Sigmoid colon (tissue), 7 donors: ENCODE results near the gene MIEF2. TPM values are rescaled to one million over a fixed set of nuclear protein-coding genes. Genes with fewer than 3 reads are reported as not detected.

Experiments
- DNase-seq: peaks from one replicate; pipeline ENCODE4 v3.0.0-alpha.2; 2019
- H3K27ac ChIP-seq, 4 donors: fragments of 200-600 bp; sonication (generic); one replicate each; pipeline ENCODE4 v1.5.1; 2016 to 2019; ENCODE audit warnings: mild to moderate bottlenecking in 1 of 4
- H3K27me3 ChIP-seq, 3 donors: fragments of 200-600 bp; sonication (generic); one replicate each; pipeline ENCODE4 v1.5.1; 2019; ENCODE audit warnings: mild to moderate bottlenecking in 1 of 3
- H3K36me3 ChIP-seq, 4 donors: fragments of 200-600 bp; sonication (generic); one replicate each; pipeline ENCODE4 v1.5.1; 2016 to 2019
- H3K4me1 ChIP-seq, 4 donors: fragments of 200-600 bp; sonication (generic); one replicate each; pipeline ENCODE4 v1.5.1; 2017 to 2019
- H3K4me3 ChIP-seq, 4 donors: fragments of 200-600 bp; sonication (generic); one replicate each; pipeline ENCODE4 v1.5.1; 2017 to 2019; ENCODE audit warnings: mild to moderate bottlenecking in 2 of 4, moderate library complexity in 1 of 4
- H3K9me3 ChIP-seq, 4 donors: fragments of 200-600 bp in 3 of 4; sonication (generic) in 3 of 4; one replicate each; pipeline versions ENCODE4 v1.5.1 to v1.6.1; 2013 to 2019
- EP300 ChIP-seq, 4 donors: sonication (generic); formaldehyde crosslinking; IDR thresholded peaks; one replicate each; pipeline ENCODE4 v1.6.1; 2017; ENCODE audit warnings: antibody characterized with exemption in 4 of 4
- POLR2A ChIP-seq, 2 donors: fragments of 450-650 bp; IDR thresholded peaks; one replicate each; pipeline ENCODE4 v1.6.1; 2016; ENCODE audit warnings: antibody characterized with exemption in 2 of 2, mild to moderate bottlenecking in 2 of 2, moderate library complexity in 2 of 2
- POLR2AphosphoS5 ChIP-seq, 4 donors: sonication (generic); formaldehyde crosslinking; IDR thresholded peaks; one replicate each; pipeline ENCODE4 v1.6.1; 2017; ENCODE audit warnings: antibody characterized with exemption in 4 of 4
- WGBS, 2 donors: extraction: QIAGEN DNeasy Blood & Tissue Kit; methylation state at CpG; one replicate each; pipeline ENCODE4 v1.1.7; 2013; 5-methylcytosine and 5-hydroxymethylcytosine counted together
- intact Hi-C: fragments of 100-400 bp; cut with DNase I; formaldehyde crosslinking; loops from one replicate; pipeline ENCODE4 v1.15.1; 2023
- polyA plus RNA-seq, 3 donors: library from polyadenylated mRNA; stranded (reverse); fragments of 200-250 nt; gene quantifications; one replicate each; pipeline ENCODE4 v1.2.3, GENCODE V29; 2013
- total RNA-seq, 4 donors: library from RNA; depleted of rRNA; stranded (reverse); fragments of >200 nt; gene quantifications; one replicate each; pipeline ENCODE4 v1.1.0, GENCODE V29; 2016
- TF ChIP-seq, protein P1 (sequence below), 4 experiments: fragments of 450-650 bp in 3 of 4; fragments of 200-600 bp in 1 of 4; IDR thresholded peaks; one replicate each; pipeline ENCODE4 v1.5.1; 2016 to 2019; ENCODE audit warnings: antibody characterized with exemption in 4 of 4, mild to moderate bottlenecking in 3 of 4, moderate library complexity in 2 of 4
- donor health status: healthy with polysubstance abuse.
- donor health status: Bipolar disorder and iron deficiency.
- donor health status: healthy.

The MIEF2 gene
- total and polyA plus RNA-seq, 7 donors = 3.7 to 14.4 (median 11.4) TPM

DNA sequence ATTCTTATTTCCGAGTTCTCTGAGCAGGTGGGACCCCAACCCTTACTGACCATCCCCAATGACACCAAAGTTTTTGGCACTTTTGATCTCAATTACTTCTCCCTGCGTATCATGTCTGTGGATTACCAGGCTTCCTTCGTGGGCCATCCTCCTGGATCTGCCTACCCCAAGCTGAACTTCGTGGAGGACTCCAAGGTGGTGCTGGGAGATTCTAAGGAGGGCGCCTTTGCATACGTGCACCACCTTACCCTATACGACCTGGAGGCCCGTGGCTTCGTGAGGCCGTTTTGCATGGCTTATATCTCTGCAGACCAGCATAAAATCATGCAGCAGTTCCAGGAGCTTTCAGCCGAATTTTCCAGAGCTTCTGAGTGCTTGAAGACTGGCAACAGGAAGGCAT, 55.5 kb downstream of the MIEF2 start:
- intact Hi-C loops = loop anchor here (2.0 to 5.0 kb wide), 2 partner anchors 55 to 89 kb away; partner anchors contain the start of genes LLGL1 and MIEF2
- peak; percentile 38 for DNase-seq
- TF ChIP-seq EP300 (IDR thresholded peaks at IDR 0.05) = no peak
- no peak for TF ChIP-seq POLR2AphosphoS5 (IDR thresholded peaks at IDR 0.05)
- TF ChIP-seq, protein P1, sequence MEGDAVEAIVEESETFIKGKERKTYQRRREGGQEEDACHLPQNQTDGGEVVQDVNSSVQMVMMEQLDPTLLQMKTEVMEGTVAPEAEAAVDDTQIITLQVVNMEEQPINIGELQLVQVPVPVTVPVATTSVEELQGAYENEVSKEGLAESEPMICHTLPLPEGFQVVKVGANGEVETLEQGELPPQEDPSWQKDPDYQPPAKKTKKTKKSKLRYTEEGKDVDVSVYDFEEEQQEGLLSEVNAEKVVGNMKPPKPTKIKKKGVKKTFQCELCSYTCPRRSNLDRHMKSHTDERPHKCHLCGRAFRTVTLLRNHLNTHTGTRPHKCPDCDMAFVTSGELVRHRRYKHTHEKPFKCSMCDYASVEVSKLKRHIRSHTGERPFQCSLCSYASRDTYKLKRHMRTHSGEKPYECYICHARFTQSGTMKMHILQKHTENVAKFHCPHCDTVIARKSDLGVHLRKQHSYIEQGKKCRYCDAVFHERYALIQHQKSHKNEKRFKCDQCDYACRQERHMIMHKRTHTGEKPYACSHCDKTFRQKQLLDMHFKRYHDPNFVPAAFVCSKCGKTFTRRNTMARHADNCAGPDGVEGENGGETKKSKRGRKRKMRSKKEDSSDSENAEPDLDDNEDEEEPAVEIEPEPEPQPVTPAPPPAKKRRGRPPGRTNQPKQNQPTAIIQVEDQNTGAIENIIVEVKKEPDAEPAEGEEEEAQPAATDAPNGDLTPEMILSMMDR (IDR thresholded peaks at IDR 0.05) = no peak
- no peak for TF ChIP-seq POLR2A (IDR thresholded peaks at IDR 0.05)
- H3K27me3 ChIP-seq = no peaks in the 10 kb centered on the region
- peaks cover 0 to 44% (median 7%) of the 10 kb centered on the region in 4 donors for H3K36me3 ChIP-seq
- peak overlapping the region; percentile 85 to 92 (median 90) for H3K27ac ChIP-seq
- peaks cover 0 to 80% (median 72%) of the 10 kb centered on the region in 4 donors for H3K4me1 ChIP-seq
- H3K4me3 ChIP-seq = peak overlapping the region; percentile 81 to 93 (median 90)
- WGBS, 2 donors = 66 to 68% methylated on average over 11 of the region's 11 CpGs
- no peaks in the 10 kb centered on the region for H3K9me3 ChIP-seq

Other genes starting within 250 kb of the MIEF2 start
- 10 to 100 TPM; 10.3 to 28.8 (median 15.3) TPM for gene ATPAF2, start 221.5 kb upstream of the MIEF2 start, total RNA-seq
- gene ATPAF2, start 221.5 kb upstream of the MIEF2 start, polyA plus RNA-seq = 10 to 100 TPM; 17.4 to 28.1 (median 26.8) TPM
- gene GID4, start 221.3 kb upstream of the MIEF2 start, total RNA-seq = 10 to 100 TPM; 20.0 to 25.2 (median 23.9) TPM
- gene GID4, start 221.3 kb upstream of the MIEF2 start, polyA plus RNA-seq = 1 to 10 TPM; 2.8 to 4.2 (median 3.8) TPM
- gene DRG2, start 172.7 kb upstream of the MIEF2 start, total RNA-seq = 10 to 100 TPM; 25.2 to 36.0 (median 34.4) TPM
- 10 to 100 TPM; 25.0 to 37.3 (median 27.6) TPM for gene DRG2, start 172.7 kb upstream of the MIEF2 start, polyA plus RNA-seq
- gene MYO15A, start 151.9 kb upstream of the MIEF2 start, total RNA-seq = 1 to 10 TPM in 2 of 4 donors, under 1 TPM in 2; 0.68 to 3.6 (median 1.3) TPM
- gene MYO15A, start 151.9 kb upstream of the MIEF2 start, polyA plus RNA-seq = under 1 TPM in 2 of 3 donors, not detected in 1; 0.60 to 0.73 TPM
- gene ALKBH5, start 76.8 kb upstream of the MIEF2 start, total RNA-seq = 100 to 1,000 TPM; 100 to 109 (median 104) TPM
- 10 to 100 TPM; 36.6 to 46.7 (median 40.0) TPM for gene ALKBH5, start 76.8 kb upstream of the MIEF2 start, polyA plus RNA-seq
- gene LLGL1, start 35.0 kb upstream of the MIEF2 start, total RNA-seq = 10 to 100 TPM; 16.8 to 25.2 (median 17.2) TPM
- 10 to 100 TPM in 1 of 3 donors, 1 to 10 TPM in 2; 2.8 to 11.2 (median 4.2) TPM for gene LLGL1, start 35.0 kb upstream of the MIEF2 start, polyA plus RNA-seq
- gene FLII, start 1.9 kb upstream of the MIEF2 start, total RNA-seq = 100 to 1,000 TPM; 222 to 422 (median 236) TPM
- gene FLII, start 1.9 kb upstream of the MIEF2 start, polyA plus RNA-seq = 100 to 1,000 TPM; 115 to 208 (median 136) TPM
- gene TOP3A, start 54.3 kb downstream of the MIEF2 start, total RNA-seq = 10 to 100 TPM; 22.1 to 42.4 (median 26.0) TPM
- 10 to 100 TPM in 1 of 3 donors, 1 to 10 TPM in 2; 5.4 to 21.6 (median 5.5) TPM for gene TOP3A, start 54.3 kb downstream of the MIEF2 start, polyA plus RNA-seq
- 10 to 100 TPM in 3 of 4 donors, 1 to 10 TPM in 1; 9.3 to 12.2 (median 10.6) TPM for gene SMCR8, start 54.6 kb downstream of the MIEF2 start, total RNA-seq
- 10 to 100 TPM in 1 of 3 donors, 1 to 10 TPM in 2; 4.2 to 16.6 (median 6.7) TPM for gene SMCR8, start 54.6 kb downstream of the MIEF2 start, polyA plus RNA-seq
- gene SHMT1, start 102.9 kb downstream of the MIEF2 start, total RNA-seq = 10 to 100 TPM; 21.9 to 34.2 (median 26.9) TPM
- 10 to 100 TPM; 16.2 to 34.8 (median 24.7) TPM for gene SHMT1, start 102.9 kb downstream of the MIEF2 start, polyA plus RNA-seq
- gene EVPLL, start 117.1 kb downstream of the MIEF2 start, total RNA-seq = not detected
- under 1 TPM in 2 of 3 donors, not detected in 1; 0.28 to 0.60 TPM for gene EVPLL, start 117.1 kb downstream of the MIEF2 start, polyA plus RNA-seq
- gene LGALS9C, start 216.1 kb downstream of the MIEF2 start, total RNA-seq = under 1 TPM in 1 of 4 donors, not detected in 3; 0.83 TPM
- gene LGALS9C, start 216.1 kb downstream of the MIEF2 start, polyA plus RNA-seq = 100 to 1,000 TPM in 1 of 3 donors, 10 to 100 TPM in 2; 29.6 to 105 (median 38.6) TPM